GM23338 (cell line): ENCODE data around the gene HOXD8. TPM values are rescaled to one million over a fixed set of nuclear protein-coding genes. Genes with fewer than 3 reads are reported as not detected.
A peak's percentile ranks its signal among the peaks of the same experiment; 100 is the strongest.

ENCODE experiments used
- ATAC-seq: fragments of 200-7000 bp; cut with Tn5 transposase; 3 replicates; pipeline ENCODE4 v1.9.1; 2020
- DNase-seq: peaks from one replicate; pipeline ENCODE4 v3.0.0-alpha.2; 2015; ENCODE audit warnings: low spot score
- H2AFZ ChIP-seq: fragments of 200-600 bp; sonication (generic); 2 replicates; pipeline ENCODE4 v1.8.0; 2016; ENCODE audit warnings: antibody characterized with exemption, mild to moderate bottlenecking, moderate library complexity
- H3F3A ChIP-seq: fragments of 200-600 bp; sonication (generic); replicated peaks from 2 replicates; pipeline ENCODE4 v1.8.0; 2017; ENCODE audit warnings: antibody characterized with exemption, mixed run types, low read depth
- H3K27ac ChIP-seq: fragments of 200-600 bp; sonication (generic); 2 replicates; pipeline ENCODE4 v1.6.1; 2016; ENCODE audit warnings: low read depth
- H3K27me3 ChIP-seq: fragments of 200-600 bp; sonication (generic); 2 replicates; pipeline ENCODE4 v1.8.0; 2016; ENCODE audit warnings: mild to moderate bottlenecking, mixed run types, moderate library complexity; ENCODE audit not compliant: insufficient read depth
- H3K36me3 ChIP-seq: fragments of 200-600 bp; sonication (generic); 2 replicates; pipeline ENCODE4 v1.8.0; 2016; ENCODE audit warnings: mild to moderate bottlenecking; ENCODE audit not compliant: insufficient read depth
- H3K4me1 ChIP-seq: fragments of 200-600 bp; sonication (generic); 2 replicates; pipeline ENCODE4 v1.8.0; 2016; ENCODE audit warnings: mild to moderate bottlenecking, moderate library complexity; ENCODE audit not compliant: insufficient read depth
- H3K4me2 ChIP-seq: fragments of 200-600 bp; sonication (generic); 2 replicates; pipeline ENCODE4 v1.7.1; 2017; ENCODE audit warnings: mixed run types
- H3K4me3 ChIP-seq: fragments of 200-600 bp; sonication (generic); 2 replicates; pipeline ENCODE4 v1.6.1; 2016; ENCODE audit warnings: mixed run types
- H3K79me2 ChIP-seq: fragments of 200-600 bp; sonication (generic); replicated peaks from 2 replicates; pipeline ENCODE4 v1.8.0; 2017; ENCODE audit warnings: mild to moderate bottlenecking; ENCODE audit not compliant: insufficient read depth
- H3K9me2 ChIP-seq: fragments of 200-600 bp; sonication (generic); 2 replicates; pipeline ENCODE4 v1.8.0; 2017; ENCODE audit not compliant: insufficient read depth
- H4K20me1 ChIP-seq: fragments of 200-600 bp; sonication (generic); replicated peaks from 2 replicates; pipeline ENCODE4 v1.8.0; 2017; ENCODE audit warnings: mild to moderate bottlenecking; ENCODE audit not compliant: insufficient read depth
- H3K27ac Mint-ChIP-seq: 2 replicates; pipeline ENCODE4 v1.8.0; 2020; ENCODE audit warnings: inconsistent platforms, mild to moderate bottlenecking, moderate library complexity, mixed read lengths
- H3K27me3 Mint-ChIP-seq: 3 replicates; pipeline ENCODE4 v1.8.0; 2022; ENCODE audit warnings: low read depth, mild to moderate bottlenecking, moderate library complexity, mixed read lengths, inconsistent platforms; ENCODE audit not compliant: insufficient read depth, poor library complexity
- H3K36me3 Mint-ChIP-seq: 3 replicates; pipeline ENCODE4 v1.8.0; 2021; ENCODE audit warnings: low read depth, mild to moderate bottlenecking, inconsistent platforms, moderate library complexity, mixed read lengths
- H3K4me1 Mint-ChIP-seq: 3 replicates; pipeline ENCODE4 v1.8.0; 2020; ENCODE audit warnings: mild to moderate bottlenecking, inconsistent platforms, mixed read lengths
- H3K4me3 Mint-ChIP-seq: 3 replicates; pipeline ENCODE4 v1.8.0; 2021; ENCODE audit warnings: moderate library complexity, mild to moderate bottlenecking, inconsistent platforms, mixed read lengths
- H3K9me3 Mint-ChIP-seq: 3 replicates; pipeline ENCODE4 v1.8.0; 2020; ENCODE audit warnings: moderate library complexity, mild to moderate bottlenecking, inconsistent platforms, mixed read lengths
- EZH2 ChIP-seq: fragments of 200-600 bp; sonication (generic); IDR thresholded peaks from one replicate; pipeline ENCODE4 v1.8.0; 2017; ENCODE audit warnings: antibody characterized with exemption, mild to moderate bottlenecking, low read depth; ENCODE audit not compliant: unreplicated experiment
- EZH2phosphoT487 ChIP-seq: fragments of 200-600 bp; sonication (generic); IDR thresholded peaks from one replicate; pipeline ENCODE4 v1.8.1; 2018; ENCODE audit warnings: antibody characterized with exemption; ENCODE audit not compliant: unreplicated experiment
- NANOG ChIP-seq: IDR thresholded peaks from 2 replicates; pipeline ENCODE4 v1.6.1; 2016; ENCODE audit warnings: antibody characterized with exemption, borderline replicate concordance
- STAT1 ChIP-seq: IDR thresholded peaks from one replicate; pipeline ENCODE4 v1.6.1; 2016; ENCODE audit warnings: antibody characterized with exemption; ENCODE audit not compliant: unreplicated experiment
- ZNF331 ChIP-seq: fragments of 250-450 bp; sonication (Bioruptor Pico); IDR thresholded peaks from 2 replicates; pipeline ENCODE4 v1.5.0; 2020; ENCODE audit warnings: low read depth, mild to moderate bottlenecking, moderate library complexity
- polyA plus RNA-seq: library from polyadenylated mRNA; unstranded; fragments of >200 nt; fragmentation: Nextera tagmentation; extraction: Ambion mirVana; gene quantifications from 2 replicates; pipeline ENCODE4 v1.2.1, GENCODE V29; 2016
- total RNA-seq: library from RNA; depleted of rRNA; stranded (reverse); fragments of >200 nt; shearing (Covaris generic); gene quantifications from 2 replicates; pipeline ENCODE4 v1.2.3, GENCODE V29; 2014
- TF ChIP-seq, protein P1 (sequence below): fragments of 250-450 bp; sonication (Bioruptor Pico); IDR thresholded peaks from 2 replicates; pipeline ENCODE4 v1.5.0; 2020; ENCODE audit warnings: mild to moderate bottlenecking, moderate library complexity

HOXD8 gene
- total and polyA plus RNA-seq, 2 experiments from 2014 or later = not detected

- TF ChIP-seq, protein P1, sequence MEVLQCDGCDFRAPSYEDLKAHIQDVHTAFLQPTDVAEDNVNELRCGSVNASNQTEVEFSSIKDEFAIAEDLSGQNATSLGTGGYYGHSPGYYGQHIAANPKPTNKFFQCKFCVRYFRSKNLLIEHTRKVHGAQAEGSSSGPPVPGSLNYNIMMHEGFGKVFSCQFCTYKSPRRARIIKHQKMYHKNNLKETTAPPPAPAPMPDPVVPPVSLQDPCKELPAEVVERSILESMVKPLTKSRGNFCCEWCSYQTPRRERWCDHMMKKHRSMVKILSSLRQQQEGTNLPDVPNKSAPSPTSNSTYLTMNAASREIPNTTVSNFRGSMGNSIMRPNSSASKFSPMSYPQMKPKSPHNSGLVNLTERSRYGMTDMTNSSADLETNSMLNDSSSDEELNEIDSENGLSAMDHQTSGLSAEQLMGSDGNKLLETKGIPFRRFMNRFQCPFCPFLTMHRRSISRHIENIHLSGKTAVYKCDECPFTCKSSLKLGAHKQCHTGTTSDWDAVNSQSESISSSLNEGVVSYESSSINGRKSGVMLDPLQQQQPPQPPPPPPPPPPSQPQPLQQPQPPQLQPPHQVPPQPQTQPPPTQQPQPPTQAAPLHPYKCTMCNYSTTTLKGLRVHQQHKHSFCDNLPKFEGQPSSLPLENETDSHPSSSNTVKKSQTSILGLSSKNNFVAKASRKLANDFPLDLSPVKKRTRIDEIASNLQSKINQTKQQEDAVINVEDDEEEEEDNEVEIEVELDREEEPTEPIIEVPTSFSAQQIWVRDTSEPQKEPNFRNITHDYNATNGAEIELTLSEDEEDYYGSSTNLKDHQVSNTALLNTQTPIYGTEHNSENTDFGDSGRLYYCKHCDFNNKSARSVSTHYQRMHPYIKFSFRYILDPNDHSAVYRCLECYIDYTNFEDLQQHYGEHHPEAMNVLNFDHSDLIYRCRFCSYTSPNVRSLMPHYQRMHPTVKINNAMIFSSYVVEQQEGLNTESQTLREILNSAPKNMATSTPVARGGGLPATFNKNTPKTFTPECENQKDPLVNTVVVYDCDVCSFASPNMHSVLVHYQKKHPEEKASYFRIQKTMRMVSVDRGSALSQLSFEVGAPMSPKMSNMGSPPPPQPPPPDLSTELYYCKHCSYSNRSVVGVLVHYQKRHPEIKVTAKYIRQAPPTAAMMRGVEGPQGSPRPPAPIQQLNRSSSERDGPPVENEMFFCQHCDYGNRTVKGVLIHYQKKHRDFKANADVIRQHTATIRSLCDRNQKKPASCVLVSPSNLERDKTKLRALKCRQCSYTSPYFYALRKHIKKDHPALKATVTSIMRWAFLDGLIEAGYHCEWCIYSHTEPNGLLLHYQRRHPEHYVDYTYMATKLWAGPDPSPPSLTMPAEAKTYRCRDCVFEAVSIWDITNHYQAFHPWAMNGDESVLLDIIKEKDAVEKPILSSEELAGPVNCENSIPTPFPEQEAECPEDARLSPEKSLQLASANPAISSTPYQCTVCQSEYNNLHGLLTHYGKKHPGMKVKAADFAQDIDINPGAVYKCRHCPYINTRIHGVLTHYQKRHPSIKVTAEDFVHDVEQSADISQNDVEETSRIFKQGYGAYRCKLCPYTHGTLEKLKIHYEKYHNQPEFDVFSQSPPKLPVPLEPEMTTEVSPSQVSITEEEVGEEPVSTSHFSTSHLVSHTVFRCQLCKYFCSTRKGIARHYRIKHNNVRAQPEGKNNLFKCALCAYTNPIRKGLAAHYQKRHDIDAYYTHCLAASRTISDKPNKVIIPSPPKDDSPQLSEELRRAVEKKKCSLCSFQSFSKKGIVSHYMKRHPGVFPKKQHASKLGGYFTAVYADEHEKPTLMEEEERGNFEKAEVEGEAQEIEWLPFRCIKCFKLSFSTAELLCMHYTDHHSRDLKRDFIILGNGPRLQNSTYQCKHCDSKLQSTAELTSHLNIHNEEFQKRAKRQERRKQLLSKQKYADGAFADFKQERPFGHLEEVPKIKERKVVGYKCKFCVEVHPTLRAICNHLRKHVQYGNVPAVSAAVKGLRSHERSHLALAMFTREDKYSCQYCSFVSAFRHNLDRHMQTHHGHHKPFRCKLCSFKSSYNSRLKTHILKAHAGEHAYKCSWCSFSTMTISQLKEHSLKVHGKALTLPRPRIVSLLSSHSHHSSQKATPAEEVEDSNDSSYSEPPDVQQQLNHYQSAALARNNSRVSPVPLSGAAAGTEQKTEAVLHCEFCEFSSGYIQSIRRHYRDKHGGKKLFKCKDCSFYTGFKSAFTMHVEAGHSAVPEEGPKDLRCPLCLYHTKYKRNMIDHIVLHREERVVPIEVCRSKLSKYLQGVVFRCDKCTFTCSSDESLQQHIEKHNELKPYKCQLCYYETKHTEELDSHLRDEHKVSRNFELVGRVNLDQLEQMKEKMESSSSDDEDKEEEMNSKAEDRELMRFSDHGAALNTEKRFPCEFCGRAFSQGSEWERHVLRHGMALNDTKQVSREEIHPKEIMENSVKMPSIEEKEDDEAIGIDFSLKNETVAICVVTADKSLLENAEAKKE (CRISPR knock-in tag) = no peak
- TF ChIP-seq STAT1 = no peak
Measured at GRCh38 chr2:176122052-176122682, 7.3 kb upstream of the HOXD8 start (continued).

- Mint-ChIP-seq H3K27ac (no peak within 1 kb of the TSS), H3K27me3 (peaks cover 99% of the 10 kb centered on the region), H3K9me3 (peaks cover 12% of the 10 kb centered on the region; the same call in 2 of the 3 replicates), H3K4me1 (peaks cover 14% of the 10 kb centered on the region), H3K36me3 (peaks cover 3% of the 10 kb centered on the region; the same call in 1 of the 3 replicates), H3K4me3 (peak within 1 kb of the TSS; percentile 64)
- TF ChIP-seq, protein P1 (CRISPR knock-in tag) = no peak
- TF ChIP-seq ZNF331 (CRISPR knock-in tag) (no peak), NANOG (no peak), EZH2 (peak; percentile 93), EZH2phosphoT487 (peak; percentile 88), STAT1 (no peak)
- Histone ChIP-seq H3K4me3 (peak within 1 kb of the TSS; percentile 53), H3K27ac (no peak within 1 kb of the TSS), H3K9me2 (no peaks in the 10 kb centered on the region), H4K20me1 (peaks cover 31% of the 10 kb centered on the region), H3F3A (peaks cover 40% of the 10 kb centered on the region; the same call in 1 of the 2 replicates), H3K4me2 (peak within 1 kb of the TSS; percentile 76), H3K79me2 (no peaks in the 10 kb centered on the region), H3K27me3 (peaks cover 100% of the 10 kb centered on the region), H3K4me1 (peaks cover 13% of the 10 kb centered on the region), H2AFZ (peak within 1 kb of the TSS; percentile 66; the same call in 1 of the 2 replicates), H3K36me3 (no peaks in the 10 kb centered on the region)
- DNase-seq = no peak
- ATAC-seq = peak; percentile 51
Measured at GRCh38 chr2:176122683-176123410, 6.7 kb upstream of the HOXD8 start, which contains the start of gene HOXD9. HOXD9 (plus strand) TSS chr2:176122719; CDS start chr2:176122769, 50 bp downstream.
